SW 1271 (cell line): ENCODE data around the gene PHAF1.

Source experiments
- DNase-seq, 2 experiments: peaks; one replicate each; lab custom pipeline; 2025; lab: John Stamatoyannopoulos, UW

PHAF1 gene

GRCh38 chr16:67163164-67163998 lies 53.6 kb downstream of the PHAF1 start:
- DNase-seq = no peak

GRCh38 chr16:67163999-67164558 lies 54.3 kb downstream of the PHAF1 start:
- no peak for DNase-seq

GRCh38 chr16:67164599-67165061 lies 54.9 kb downstream of the PHAF1 start, which contains the start of gene HSF4:
Gene HSF4, plus strand, starts transcription at chr16:67164745. Its CDS starts 67 bp downstream, at chr16:67164812.
- DNase-seq = no peak

DNA sequence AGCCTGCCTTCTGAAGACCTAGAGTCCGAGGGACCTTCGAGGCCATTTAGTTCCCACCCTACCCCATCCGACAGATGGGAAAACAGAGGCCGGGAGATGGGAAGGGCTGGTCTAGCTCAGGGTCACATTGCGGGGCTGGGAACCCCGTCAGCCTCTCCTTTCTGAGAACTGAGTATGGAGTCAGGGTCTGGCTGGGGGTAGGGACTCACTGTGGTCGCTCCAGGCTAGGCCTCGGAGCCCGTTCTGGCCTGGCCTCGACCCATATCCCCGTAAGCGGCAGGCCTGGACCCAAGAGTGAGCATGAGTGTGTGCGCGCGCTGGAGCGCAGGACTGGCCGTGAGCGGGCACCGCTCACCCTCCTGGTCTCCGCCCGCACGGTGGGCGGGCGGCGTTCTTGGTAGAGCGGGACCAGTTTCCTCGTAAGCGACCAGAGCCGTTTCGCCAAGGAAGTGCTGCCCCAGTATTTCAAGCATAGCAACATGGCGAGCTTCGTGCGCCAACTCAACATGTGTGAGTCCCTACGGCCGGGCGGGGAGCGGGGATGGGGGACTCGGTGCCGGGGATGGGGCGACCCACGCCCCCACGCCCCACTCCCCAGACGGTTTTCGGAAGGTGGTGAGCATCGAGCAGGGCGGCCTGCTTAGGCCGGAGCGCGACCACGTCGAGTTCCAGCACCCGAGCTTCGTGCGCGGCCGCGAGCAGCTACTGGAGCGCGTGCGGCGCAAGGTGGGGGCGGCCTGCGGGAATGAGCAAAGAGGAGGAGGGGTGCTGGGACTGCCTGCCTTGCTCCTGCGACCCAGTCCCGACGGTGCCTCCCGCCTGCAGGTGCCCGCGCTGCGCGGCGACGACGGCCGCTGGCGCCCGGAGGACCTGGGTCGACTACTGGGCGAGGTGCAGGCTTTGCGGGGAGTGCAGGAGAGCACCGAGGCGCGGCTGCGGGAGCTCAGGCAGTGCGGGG lies 55.7 kb downstream of the PHAF1 start:
- no peak for DNase-seq

GRCh38 chr16:67166110-67166547 lies 56.4 kb downstream of the PHAF1 start:
- no peak for DNase-seq

- DNase-seq = no peak
These were observed 56.9 kb downstream of the PHAF1 start for GRCh38 chr16:67166598-67167168.

DNA sequence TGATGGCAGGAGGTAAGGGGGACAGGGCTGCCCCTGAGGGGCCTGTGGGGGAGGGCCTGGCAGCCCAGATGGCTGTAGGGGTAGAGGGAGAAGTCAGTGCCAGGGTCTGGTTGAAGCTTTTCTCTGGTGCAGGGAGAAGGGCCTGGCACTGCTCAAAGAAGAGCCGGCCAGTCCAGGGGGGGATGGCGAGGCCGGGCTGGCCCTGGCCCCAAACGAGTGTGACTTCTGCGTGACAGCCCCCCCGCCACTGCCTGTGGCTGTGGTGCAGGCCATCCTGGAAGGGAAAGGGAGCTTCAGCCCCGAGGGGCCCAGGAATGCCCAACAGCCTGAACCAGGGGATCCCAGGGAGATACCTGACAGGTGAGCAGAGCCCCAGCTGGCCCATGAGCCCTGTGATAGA lies 57.8 kb downstream of the PHAF1 start:
- no peak for DNase-seq

DNA sequence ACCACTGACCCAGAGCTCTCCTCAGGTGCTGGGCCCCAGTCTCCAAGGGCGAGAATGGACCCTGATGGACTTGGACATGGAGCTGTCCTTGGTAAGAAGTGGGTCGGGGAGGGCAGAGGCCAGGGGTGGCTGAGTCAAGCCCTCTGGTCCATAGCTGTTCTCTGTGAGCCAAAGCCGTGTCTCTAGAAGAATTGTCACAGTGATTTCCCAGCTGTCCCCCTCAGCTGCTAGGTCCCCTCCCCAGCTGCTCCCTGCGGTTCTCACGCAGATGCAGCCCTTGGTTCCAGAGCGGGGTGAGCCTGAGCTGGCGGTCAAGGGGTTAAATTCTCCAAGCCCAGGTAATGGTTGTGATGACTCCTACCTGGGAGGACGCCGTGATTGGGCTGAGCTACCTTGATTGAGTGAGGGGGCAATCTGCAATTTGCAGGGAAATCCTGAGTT lies 59.3 kb downstream of the PHAF1 start:
- no peak for DNase-seq

- DNase-seq = peak in 1 of 2 experiments; percentile 13
These were observed 60.0 kb downstream of the PHAF1 start for GRCh38 chr16:67169642-67170167.

GRCh38 chr16:67170168-67170948 lies 60.6 kb downstream of the PHAF1 start, which contains the start of gene NOL3:
Gene NOL3, plus strand, starts transcription at chr16:67170538.
- DNase-seq = peak; percentile 68 to 84

- peak; percentile 68 to 82 for DNase-seq
These were observed 61.4 kb downstream of the PHAF1 start for GRCh38 chr16:67170949-67171649.

DNA sequence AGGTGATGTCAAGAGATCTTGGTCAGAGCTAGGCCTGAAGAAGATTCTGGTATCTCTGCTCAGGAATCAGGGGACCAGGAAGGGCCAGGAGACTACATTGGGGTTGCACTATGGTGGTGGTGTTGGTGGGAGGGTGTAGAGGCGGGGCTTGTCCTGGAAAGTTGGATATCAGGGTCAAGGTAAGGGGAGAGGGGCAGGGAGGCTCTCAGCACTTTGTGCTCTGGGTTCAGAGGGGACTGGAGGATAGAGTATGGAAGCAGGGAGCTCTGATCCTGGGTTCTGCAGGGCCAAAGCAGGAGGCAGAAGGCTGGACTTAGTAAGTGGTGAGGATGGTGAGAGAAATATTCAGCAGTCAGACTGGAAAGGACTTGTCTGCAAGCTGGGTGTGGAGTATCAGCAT lies 63.6 kb downstream of the PHAF1 start:
- DNase-seq = no peak

DNA sequence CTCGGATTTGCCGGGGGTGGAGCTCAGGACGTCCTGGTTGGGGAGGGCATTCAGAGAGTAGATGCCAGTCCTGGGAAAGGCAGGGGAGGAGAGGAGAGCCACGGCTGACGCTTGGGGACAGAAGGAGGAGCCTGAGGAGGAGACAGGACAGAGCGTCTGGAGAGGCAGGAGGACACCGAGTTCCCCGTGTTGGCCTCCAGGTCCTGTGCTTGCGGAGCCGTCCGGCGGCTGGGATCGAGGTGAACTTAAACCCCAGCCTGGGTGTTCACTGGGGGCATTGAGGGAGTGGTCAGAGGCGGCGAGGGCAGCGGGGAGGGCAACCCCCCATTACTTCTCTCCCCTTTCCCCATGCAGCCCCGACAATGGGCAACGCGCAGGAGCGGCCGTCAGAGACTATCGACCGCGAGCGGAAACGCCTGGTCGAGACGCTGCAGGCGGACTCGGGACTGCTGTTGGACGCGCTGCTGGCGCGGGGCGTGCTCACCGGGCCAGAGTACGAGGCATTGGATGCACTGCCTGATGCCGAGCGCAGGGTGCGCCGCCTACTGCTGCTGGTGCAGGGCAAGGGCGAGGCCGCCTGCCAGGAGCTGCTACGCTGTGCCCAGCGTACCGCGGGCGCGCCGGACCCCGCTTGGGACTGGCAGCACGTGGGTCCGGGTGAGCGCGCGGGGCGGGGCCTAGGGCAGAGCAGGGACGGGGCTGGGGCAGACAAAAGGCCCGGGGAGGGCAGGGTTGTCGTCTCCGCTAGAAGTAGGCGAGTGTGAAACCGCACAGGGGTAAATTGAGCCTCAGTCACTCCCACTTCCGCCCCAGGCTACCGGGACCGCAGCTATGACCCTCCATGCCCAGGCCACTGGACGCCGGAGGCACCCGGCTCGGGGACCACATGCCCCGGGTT lies 64.3 kb downstream of the PHAF1 start:
- peak; percentile 72 to 88 for DNase-seq

- no peak for DNase-seq
These were observed 65.0 kb downstream of the PHAF1 start for GRCh38 chr16:67174706-67175231.

DNA sequence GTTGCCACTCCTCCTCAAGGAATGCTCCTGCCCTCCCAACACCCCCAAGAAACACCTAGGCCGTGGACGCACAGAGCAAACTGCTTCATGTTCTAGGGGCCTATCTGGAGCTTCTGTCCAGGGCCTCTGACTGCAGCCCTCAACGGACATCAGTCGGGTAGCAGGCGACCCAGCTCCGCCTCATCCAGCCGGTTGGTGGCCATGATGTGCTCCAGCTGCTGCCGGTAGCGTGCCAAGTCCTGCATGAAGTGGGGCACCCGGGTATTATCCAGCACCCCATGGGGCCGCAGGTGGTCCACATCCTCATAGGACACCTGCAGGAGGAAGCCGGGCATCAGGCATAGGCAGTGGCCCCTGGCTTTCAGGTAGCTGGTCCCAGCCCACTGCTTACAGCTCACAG lies 66.9 kb downstream of the PHAF1 start:
- DNase-seq = no peak

- peak in 1 of 2 experiments; percentile 27 for DNase-seq
These were observed 68.3 kb downstream of the PHAF1 start for GRCh38 chr16:67177743-67178699.

GRCh38 chr16:67179421-67180080 lies 69.8 kb downstream of the PHAF1 start:
- no peak for DNase-seq
